HCT116 (cell line): ENCODE results near the gene GSG1L. TPM values are rescaled to one million over a fixed set of nuclear protein-coding genes. Genes with fewer than 3 reads are reported as not detected.

Experiments
- ATAC-seq: fragments of 200-7000 bp; cut with Tn5 transposase; 2 replicates; pipeline ENCODE4 v1.9.1; 2020; ENCODE audit warnings: mild to moderate bottlenecking, moderate library complexity
- BruUV-seq: library from RNA; stranded (reverse); fragments of 400-500 nt; replicated peaks from 2 replicates; lab custom pipeline; 2021; lab: Mats Ljungman, UMichigan
- CTCF ChIA-PET: fragments of 300-600 bp; sonication (Branson Sonifier 250); formaldehyde crosslinking; loops from one replicate; lab custom pipeline; 2021; ENCODE audit warnings: antibody characterized with exemption; lab: Charles Lee
- POLR2A ChIA-PET: fragments of 300-600, 350-600 bp; sonication (Branson Sonifier 250); formaldehyde crosslinking; loops from one replicate; lab custom pipeline; 2021; ENCODE audit warnings: antibody characterized with exemption; lab: Charles Lee
- RAD21 ChIA-PET, 2 experiments: fragments of 300-600 bp; sonication (Branson Sonifier 250); formaldehyde crosslinking; loops; one replicate each; lab custom pipeline; 2023; ENCODE audit warnings: low total read pairs in 2 of 2; ENCODE audit not compliant: uncharacterized antibody in 2 of 2, unreplicated experiment in 2 of 2, low non-redundant PET in 1 of 2; lab: Charles Lee
- DNase-seq: peaks from one replicate; pipeline ENCODE4 v3.0.0-alpha.2; 2010; ENCODE audit warnings: low read depth, low spot score
- H2AFZ ChIP-seq: fragments of 200-600 bp; shearing (Covaris generic), sonication (generic); 2 replicates; pipeline ENCODE4 v1.6.1; 2017; ENCODE audit warnings: low read depth, mixed run types, mixed read lengths, antibody characterized with exemption, low read length; ENCODE audit not compliant: poor library complexity, severe bottlenecking
- H3K27ac ChIP-seq: 2 replicates; pipeline ENCODE4 v1.5.1; 2012; ENCODE audit warnings: low read depth, low read length
- H3K27me3 ChIP-seq: fragments of 200-600 bp; sonication (generic); 2 replicates; pipeline ENCODE4 v1.6.1; 2016; ENCODE audit warnings: mixed run types, low read length, mixed read lengths; ENCODE audit not compliant: insufficient read depth
- H3K36me3 ChIP-seq, 2 experiments: fragments of 200-500 bp in 1 of 2; fragments of 200-600 bp in 1 of 2; sonication (Bioruptor generic) in 1 of 2; sonication (generic) in 1 of 2; 2 replicates each; pipeline versions ENCODE4 v1.5.1 to v1.6.1; 2014 to 2016; ENCODE audit warnings: low read length in 2 of 2, inconsistent platforms in 1 of 2, mixed read lengths in 1 of 2, mixed run types in 1 of 2; ENCODE audit not compliant: insufficient read depth in 2 of 2, control insufficient read depth in 1 of 2
- H3K4me1 ChIP-seq, 2 experiments: fragments of 200-600 bp in 1 of 2; sonication (generic) in 1 of 2; 2 replicates each; pipeline versions ENCODE4 v1.5.1 to v1.6.1; 2012 to 2017; ENCODE audit warnings: low read length in 2 of 2, inconsistent platforms in 1 of 2, mild to moderate bottlenecking in 1 of 2, mixed read lengths in 1 of 2, mixed run types in 1 of 2, moderate library complexity in 1 of 2; ENCODE audit not compliant: insufficient read depth in 2 of 2, control insufficient read depth in 1 of 2
- H3K4me2 ChIP-seq: fragments of 200-600 bp; sonication (generic); 2 replicates; pipeline ENCODE4 v1.6.1; 2017; ENCODE audit warnings: mixed run types, low read length, mixed read lengths
- H3K4me3 ChIP-seq, 2 experiments: fragments of 200-600 bp in 1 of 2; sonication (generic) in 1 of 2; replicated peaks in 1 of 2; 2 replicates each; pipeline ENCODE4 v1.5.1; 2011 to 2016; ENCODE audit warnings: low read length in 2 of 2, control low read depth in 1 of 2, low read depth in 1 of 2, mild to moderate bottlenecking in 1 of 2, mixed read lengths in 1 of 2, mixed run types in 1 of 2
- H3K79me2 ChIP-seq: fragments of 200-600 bp; sonication (generic); 2 replicates; pipeline ENCODE4 v1.6.1; 2017; ENCODE audit warnings: mild to moderate bottlenecking, mixed run types, low read length, moderate library complexity, mixed read lengths; ENCODE audit not compliant: insufficient read depth
- H3K9ac ChIP-seq: fragments of 200-600 bp; sonication (generic); 2 replicates; pipeline ENCODE4 v1.6.1; 2016; ENCODE audit warnings: low read length, mixed read lengths
- H3K9me2 ChIP-seq: fragments of 200-600 bp; sonication (generic), shearing (Covaris generic); 2 replicates; pipeline ENCODE4 v1.6.1; 2017; ENCODE audit warnings: mixed run types, mild to moderate bottlenecking, moderate library complexity; ENCODE audit not compliant: insufficient read depth
- H3K9me3 ChIP-seq, 2 experiments: fragments of 200-500 bp in 1 of 2; fragments of 200-600 bp in 1 of 2; sonication (Bioruptor generic) in 1 of 2; sonication (generic) in 1 of 2; 2 replicates each; pipeline ENCODE4 v1.6.1; 2014 to 2017; ENCODE audit warnings: low read length in 2 of 2, mixed read lengths in 2 of 2, inconsistent platforms in 1 of 2, low read depth in 1 of 2, mild to moderate bottlenecking in 1 of 2, mixed run types in 1 of 2, moderate library complexity in 1 of 2; ENCODE audit not compliant: control insufficient read depth in 1 of 2, insufficient read depth in 1 of 2
- H4K20me1 ChIP-seq: fragments of 200-600 bp; sonication (generic), shearing (Covaris generic); 2 replicates; pipeline ENCODE4 v1.6.1; 2017; ENCODE audit warnings: mixed run types, mild to moderate bottlenecking, moderate library complexity; ENCODE audit not compliant: insufficient read depth
- CEBPB ChIP-seq: IDR thresholded peaks from 2 replicates; pipeline ENCODE4 v1.6.1; 2012; ENCODE audit warnings: low read depth
- EGR1 ChIP-seq: IDR thresholded peaks from 2 replicates; pipeline ENCODE4 v1.6.1; 2012; ENCODE audit warnings: low read depth
- EZH2phosphoT487 ChIP-seq: fragments of 200-600 bp; IDR thresholded peaks from 2 replicates; pipeline ENCODE4 v1.6.1; 2018; ENCODE audit warnings: antibody characterized with exemption, borderline replicate concordance
- JUND ChIP-seq: IDR thresholded peaks from 2 replicates; pipeline ENCODE4 v1.6.1; 2012
- POLR2A ChIP-seq: IDR thresholded peaks from 2 replicates; pipeline ENCODE4 v1.7.0; 2011; ENCODE audit warnings: borderline replicate concordance; ENCODE audit not compliant: insufficient read depth, insufficient read length; ENCODE audit errors: extremely low read depth
- RAD21 ChIP-seq: IDR thresholded peaks from 2 replicates; pipeline ENCODE4 v1.6.1; 2012; ENCODE audit warnings: low read depth, mild to moderate bottlenecking
- SIN3A ChIP-seq: IDR thresholded peaks from 2 replicates; pipeline ENCODE4 v1.6.1; 2012; ENCODE audit warnings: low read depth
- SP1 ChIP-seq: IDR thresholded peaks from 2 replicates; pipeline ENCODE4 v1.6.1; 2012; ENCODE audit warnings: low read depth
- SRF ChIP-seq: IDR thresholded peaks from 2 replicates; pipeline ENCODE4 v1.6.1; 2012; ENCODE audit warnings: low read depth
- YY1 ChIP-seq: IDR thresholded peaks from 2 replicates; pipeline ENCODE4 v1.6.1; 2011; ENCODE audit warnings: low read length, low read depth, moderate library complexity, mild to moderate bottlenecking; ENCODE audit not compliant: insufficient replicate concordance; ENCODE audit errors: extremely low read depth
- ZFX ChIP-seq: fragments of 450-650 bp; IDR thresholded peaks from 2 replicates; pipeline ENCODE4 v1.6.1; 2017
- ZNF274 ChIP-seq: fragments of 200-500 bp; sonication (Bioruptor generic); IDR thresholded peaks from 2 replicates; pipeline ENCODE4 v1.6.1; 2014; ENCODE audit warnings: mild to moderate bottlenecking, low read depth, low read length, inconsistent platforms
- intact Hi-C: fragments of 100-400 bp; cut with micrococcal nuclease; formaldehyde crosslinking; loops from 2 replicates; pipeline ENCODE4 v1.10.0; 2022
- total RNA-seq: library from RNA; stranded (reverse); gene quantifications from one replicate; pipeline ENCODE4 v1.2.1, GENCODE V29; 2021; ENCODE audit not compliant: unreplicated experiment
- TF ChIP-seq, protein P1 (sequence below): IDR thresholded peaks from 2 replicates; pipeline ENCODE4 v1.6.1; 2012; ENCODE audit warnings: low read depth
- TF ChIP-seq, protein P2 (sequence below), 3 experiments: fragments of 200-600 bp in 1 of 3; sonication (generic) in 1 of 3; IDR thresholded peaks in 2 of 3; conservative IDR thresholded peaks in 1 of 3; 2 replicates each; pipeline ENCODE4 v1.5.1; 2012 to 2017; ENCODE audit warnings: low read depth in 2 of 3, low read length in 2 of 3, antibody characterized with exemption in 1 of 3, borderline replicate concordance in 1 of 3, control low read depth in 1 of 3, mild to moderate bottlenecking in 1 of 3, mixed read lengths in 1 of 3, mixed run types in 1 of 3, moderate library complexity in 1 of 3; ENCODE audit not compliant: insufficient read depth in 1 of 3
- TF ChIP-seq, protein P3 (sequence below): IDR thresholded peaks from 2 replicates; pipeline ENCODE4 v1.6.1; 2011; ENCODE audit warnings: mild to moderate bottlenecking, low read length, moderate library complexity; ENCODE audit not compliant: insufficient replicate concordance; ENCODE audit errors: extremely low read depth

GSG1L gene
- total RNA-seq, 1 experiment from 2014 or later, result not detected

DNA sequence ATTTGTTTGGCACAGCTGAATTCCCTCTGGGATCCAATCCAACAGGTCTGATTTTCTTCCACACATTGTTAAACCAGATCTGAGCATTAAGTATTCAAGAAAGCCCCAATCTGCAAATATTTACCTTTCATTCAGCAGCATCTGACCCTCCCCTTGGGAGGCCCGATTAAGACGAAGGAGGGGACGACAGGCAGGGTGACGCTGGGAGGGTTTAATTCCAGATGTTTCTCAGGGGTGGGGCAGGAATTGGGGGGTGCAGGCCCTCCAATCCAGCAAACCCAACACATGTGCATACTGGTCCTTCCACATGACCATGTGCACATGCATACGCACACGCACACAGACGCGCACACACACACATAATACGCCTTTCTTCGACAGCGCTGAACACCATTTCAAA lies 240.5 kb downstream of the GSG1L start:
- Histone ChIP-seq H3K4me2 (no peak overlapping the region), H3K9me2 (no peaks in the 10 kb centered on the region), H3K27me3 (peaks cover 16% of the 10 kb centered on the region; the same call in 1 of the 2 replicates), H3K4me3 (no peak overlapping the region), H3K9ac (no peak overlapping the region), H3K4me1 (no peaks in the 10 kb centered on the region), H4K20me1 (no peaks in the 10 kb centered on the region), H2AFZ (no peak overlapping the region), H3K79me2 (no peaks in the 10 kb centered on the region), H3K9me3 (no peaks in the 10 kb centered on the region), H3K36me3 (no peaks in the 10 kb centered on the region), H3K27ac (no peak overlapping the region)
- no TSS peak for BruUV-seq
- ChIA-PET POLR2A (no interaction called here), RAD21 (no interaction called here), CTCF (no interaction called here)
- intact Hi-C loops, result no loop called here
- TF ChIP-seq SP1 (no peak), POLR2A (no peak), JUND (no peak), EGR1 (no peak), EZH2phosphoT487 (no peak), CEBPB (no peak), ZFX (no peak), RAD21 (no peak), SIN3A (no peak), YY1 (no peak), ZNF274 (no peak), SRF (no peak)
- TF ChIP-seq, protein P1, sequence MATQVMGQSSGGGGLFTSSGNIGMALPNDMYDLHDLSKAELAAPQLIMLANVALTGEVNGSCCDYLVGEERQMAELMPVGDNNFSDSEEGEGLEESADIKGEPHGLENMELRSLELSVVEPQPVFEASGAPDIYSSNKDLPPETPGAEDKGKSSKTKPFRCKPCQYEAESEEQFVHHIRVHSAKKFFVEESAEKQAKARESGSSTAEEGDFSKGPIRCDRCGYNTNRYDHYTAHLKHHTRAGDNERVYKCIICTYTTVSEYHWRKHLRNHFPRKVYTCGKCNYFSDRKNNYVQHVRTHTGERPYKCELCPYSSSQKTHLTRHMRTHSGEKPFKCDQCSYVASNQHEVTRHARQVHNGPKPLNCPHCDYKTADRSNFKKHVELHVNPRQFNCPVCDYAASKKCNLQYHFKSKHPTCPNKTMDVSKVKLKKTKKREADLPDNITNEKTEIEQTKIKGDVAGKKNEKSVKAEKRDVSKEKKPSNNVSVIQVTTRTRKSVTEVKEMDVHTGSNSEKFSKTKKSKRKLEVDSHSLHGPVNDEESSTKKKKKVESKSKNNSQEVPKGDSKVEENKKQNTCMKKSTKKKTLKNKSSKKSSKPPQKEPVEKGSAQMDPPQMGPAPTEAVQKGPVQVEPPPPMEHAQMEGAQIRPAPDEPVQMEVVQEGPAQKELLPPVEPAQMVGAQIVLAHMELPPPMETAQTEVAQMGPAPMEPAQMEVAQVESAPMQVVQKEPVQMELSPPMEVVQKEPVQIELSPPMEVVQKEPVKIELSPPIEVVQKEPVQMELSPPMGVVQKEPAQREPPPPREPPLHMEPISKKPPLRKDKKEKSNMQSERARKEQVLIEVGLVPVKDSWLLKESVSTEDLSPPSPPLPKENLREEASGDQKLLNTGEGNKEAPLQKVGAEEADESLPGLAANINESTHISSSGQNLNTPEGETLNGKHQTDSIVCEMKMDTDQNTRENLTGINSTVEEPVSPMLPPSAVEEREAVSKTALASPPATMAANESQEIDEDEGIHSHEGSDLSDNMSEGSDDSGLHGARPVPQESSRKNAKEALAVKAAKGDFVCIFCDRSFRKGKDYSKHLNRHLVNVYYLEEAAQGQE, result no peak
- TF ChIP-seq, protein P2, sequence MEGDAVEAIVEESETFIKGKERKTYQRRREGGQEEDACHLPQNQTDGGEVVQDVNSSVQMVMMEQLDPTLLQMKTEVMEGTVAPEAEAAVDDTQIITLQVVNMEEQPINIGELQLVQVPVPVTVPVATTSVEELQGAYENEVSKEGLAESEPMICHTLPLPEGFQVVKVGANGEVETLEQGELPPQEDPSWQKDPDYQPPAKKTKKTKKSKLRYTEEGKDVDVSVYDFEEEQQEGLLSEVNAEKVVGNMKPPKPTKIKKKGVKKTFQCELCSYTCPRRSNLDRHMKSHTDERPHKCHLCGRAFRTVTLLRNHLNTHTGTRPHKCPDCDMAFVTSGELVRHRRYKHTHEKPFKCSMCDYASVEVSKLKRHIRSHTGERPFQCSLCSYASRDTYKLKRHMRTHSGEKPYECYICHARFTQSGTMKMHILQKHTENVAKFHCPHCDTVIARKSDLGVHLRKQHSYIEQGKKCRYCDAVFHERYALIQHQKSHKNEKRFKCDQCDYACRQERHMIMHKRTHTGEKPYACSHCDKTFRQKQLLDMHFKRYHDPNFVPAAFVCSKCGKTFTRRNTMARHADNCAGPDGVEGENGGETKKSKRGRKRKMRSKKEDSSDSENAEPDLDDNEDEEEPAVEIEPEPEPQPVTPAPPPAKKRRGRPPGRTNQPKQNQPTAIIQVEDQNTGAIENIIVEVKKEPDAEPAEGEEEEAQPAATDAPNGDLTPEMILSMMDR (IDR thresholded peaks at IDR 0.05 in 2 of 3, conservative IDR thresholded peaks at IDR 0.05 in 1 of 3; ENCODE audit: borderline replicate concordance in 1 of 3, insufficient read depth in 1 of 3, low read depth in 2 of 3, low read length in 2 of 3), result no peak
- TF ChIP-seq, protein P3, sequence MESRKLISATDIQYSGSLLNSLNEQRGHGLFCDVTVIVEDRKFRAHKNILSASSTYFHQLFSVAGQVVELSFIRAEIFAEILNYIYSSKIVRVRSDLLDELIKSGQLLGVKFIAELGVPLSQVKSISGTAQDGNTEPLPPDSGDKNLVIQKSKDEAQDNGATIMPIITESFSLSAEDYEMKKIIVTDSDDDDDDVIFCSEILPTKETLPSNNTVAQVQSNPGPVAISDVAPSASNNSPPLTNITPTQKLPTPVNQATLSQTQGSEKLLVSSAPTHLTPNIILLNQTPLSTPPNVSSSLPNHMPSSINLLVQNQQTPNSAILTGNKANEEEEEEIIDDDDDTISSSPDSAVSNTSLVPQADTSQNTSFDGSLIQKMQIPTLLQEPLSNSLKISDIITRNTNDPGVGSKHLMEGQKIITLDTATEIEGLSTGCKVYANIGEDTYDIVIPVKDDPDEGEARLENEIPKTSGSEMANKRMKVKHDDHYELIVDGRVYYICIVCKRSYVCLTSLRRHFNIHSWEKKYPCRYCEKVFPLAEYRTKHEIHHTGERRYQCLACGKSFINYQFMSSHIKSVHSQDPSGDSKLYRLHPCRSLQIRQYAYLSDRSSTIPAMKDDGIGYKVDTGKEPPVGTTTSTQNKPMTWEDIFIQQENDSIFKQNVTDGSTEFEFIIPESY, result no peak
- ATAC-seq (no peak), DNase-seq (no peak)
